Osteoblast (primary cell): Measurements from ENCODE around the gene CPSF4L. TPM values are rescaled to one million over a fixed set of nuclear protein-coding genes. Genes with fewer than 3 reads are reported as not detected.

Source experiments
- DNase-seq: peaks from one replicate; pipeline ENCODE4 v3.0.0; 2011; ENCODE audit warnings: low spot score, mixed read lengths; ENCODE audit not compliant: insufficient read length; ENCODE audit errors: missing footprints
- H2AFZ ChIP-seq: 2 replicates; pipeline ENCODE4 v1.6.0; 2011; ENCODE audit warnings: mild to moderate bottlenecking, low read length
- H3K27ac ChIP-seq: 2 replicates; pipeline ENCODE4 v1.5.1; 2011; ENCODE audit warnings: mild to moderate bottlenecking, low read depth, low read length, moderate library complexity
- H3K27me3 ChIP-seq: 2 replicates; pipeline ENCODE4 v1.6.0; 2012; ENCODE audit warnings: mild to moderate bottlenecking, control low read depth, inconsistent platforms, low read length, moderate library complexity; ENCODE audit not compliant: insufficient read depth
- H3K36me3 ChIP-seq: 2 replicates; pipeline ENCODE4 v1.5.1; 2011; ENCODE audit warnings: mild to moderate bottlenecking, low read length, control low read depth, moderate library complexity; ENCODE audit not compliant: insufficient read depth
- H3K4me1 ChIP-seq: 2 replicates; pipeline ENCODE4 v1.5.1; 2011; ENCODE audit warnings: mild to moderate bottlenecking, low read length, control low read depth, moderate library complexity; ENCODE audit not compliant: insufficient read depth
- H3K4me2 ChIP-seq: 2 replicates; pipeline ENCODE4 v1.6.0; 2011; ENCODE audit warnings: mild to moderate bottlenecking, low read length; ENCODE audit not compliant: insufficient read depth
- H3K4me3 ChIP-seq: fragments of 200-600 bp; sonication (generic); 3 replicates; pipeline ENCODE4 v1.5.1; 2012; ENCODE audit warnings: mild to moderate bottlenecking, low read length, inconsistent platforms; ENCODE audit not compliant: insufficient read depth
- H3K79me2 ChIP-seq: 2 replicates; pipeline ENCODE4 v1.6.0; 2012; ENCODE audit warnings: mild to moderate bottlenecking, low read length, control low read depth, inconsistent platforms; ENCODE audit not compliant: insufficient read depth
- H3K9me3 ChIP-seq: 2 replicates; pipeline ENCODE4 v1.5.1; 2011; ENCODE audit warnings: low read depth, low read length, control low read depth
- H4K20me1 ChIP-seq: 2 replicates; pipeline ENCODE4 v1.6.0; 2012; ENCODE audit warnings: mild to moderate bottlenecking, low read length, control low read depth; ENCODE audit not compliant: insufficient read depth
- CTCF ChIP-seq: IDR thresholded peaks from 2 replicates; pipeline ENCODE4 v1.5.1; 2011; ENCODE audit warnings: mild to moderate bottlenecking, low read depth, low read length, moderate library complexity; ENCODE audit errors: extremely low read depth
- total RNA-seq: library from RNA; depleted of rRNA; stranded (reverse); fragments of >200 nt; gene quantifications from 2 replicates; pipeline ENCODE4 v1.2.3, GENCODE V29; 2012

Gene CPSF4L
- total RNA-seq, 1 donor: not detected

GRCh38 chr17:73215447-73215846 is 46.2 kb downstream of the CPSF4L start:
- H3K4me1 ChIP-seq: no peaks in the 10 kb centered on the region
- no peak for TF ChIP-seq CTCF
- no peaks in the 10 kb centered on the region for H3K9me3 ChIP-seq
- peaks cover 47% of the 10 kb centered on the region for H3K79me2 ChIP-seq
- no peak overlapping the region for H2AFZ ChIP-seq
- H4K20me1 ChIP-seq: peaks cover 7% of the 10 kb centered on the region
- H3K4me2 ChIP-seq: no peak overlapping the region
- H3K27ac ChIP-seq: no peak overlapping the region
- H3K4me3 ChIP-seq: no peak overlapping the region
- DNase-seq: no peak
- no peaks in the 10 kb centered on the region for H3K27me3 ChIP-seq
- H3K36me3 ChIP-seq: no peaks in the 10 kb centered on the region

GRCh38 chr17:73214851-73215250 is 46.8 kb downstream of the CPSF4L start:
- Histone ChIP-seq H3K4me1 (peaks cover 4% of the 10 kb centered on the region), H3K9me3 (no peaks in the 10 kb centered on the region), H3K27me3 (no peaks in the 10 kb centered on the region), H3K36me3 (no peaks in the 10 kb centered on the region), H3K4me2 (no peak overlapping the region), H4K20me1 (peaks cover 8% of the 10 kb centered on the region), H3K79me2 (peaks cover 43% of the 10 kb centered on the region), H3K27ac (no peak overlapping the region), H2AFZ (no peak overlapping the region), H3K4me3 (no peak overlapping the region)
- TF ChIP-seq CTCF: no peak
- DNase-seq: no peak

- H3K27me3 ChIP-seq: no peaks in the 10 kb centered on the region
- peaks cover 10% of the 10 kb centered on the region for H4K20me1 ChIP-seq
- no peak overlapping the region for H3K4me3 ChIP-seq
- H3K4me2 ChIP-seq: no peak overlapping the region
- H2AFZ ChIP-seq: no peak overlapping the region
- no peak overlapping the region for H3K27ac ChIP-seq
- H3K4me1 ChIP-seq: peaks cover 5% of the 10 kb centered on the region
- DNase-seq: no peak
- peaks cover 42% of the 10 kb centered on the region for H3K79me2 ChIP-seq
- no peak for TF ChIP-seq CTCF
- peaks cover 4% of the 10 kb centered on the region for H3K36me3 ChIP-seq
- H3K9me3 ChIP-seq: no peaks in the 10 kb centered on the region
Measured at GRCh38 chr17:73214008-73214407, 47.7 kb downstream of the CPSF4L start.

GRCh38 chr17:73211745-73212144 is 49.9 kb downstream of the CPSF4L start:
- H3K27ac ChIP-seq: no peak overlapping the region
- H3K79me2 ChIP-seq: peaks cover 36% of the 10 kb centered on the region
- TF ChIP-seq CTCF: no peak
- H3K4me3 ChIP-seq: no peak overlapping the region
- H4K20me1 ChIP-seq: peaks cover 10% of the 10 kb centered on the region
- H3K27me3 ChIP-seq: no peaks in the 10 kb centered on the region
- H3K36me3 ChIP-seq: peaks cover 25% of the 10 kb centered on the region
- H2AFZ ChIP-seq: no peak overlapping the region
- no peak overlapping the region for H3K4me2 ChIP-seq
- no peaks in the 10 kb centered on the region for H3K9me3 ChIP-seq
- peaks cover 5% of the 10 kb centered on the region for H3K4me1 ChIP-seq
- no peak for DNase-seq
